DND-41 (cell line): ENCODE data around the gene VPS4A.

Source experiments
- CTCF ChIP-seq: IDR thresholded peaks from 2 replicates; pipeline ENCODE4 v1.5.1; 2012; ENCODE audit warnings: borderline replicate concordance, low read length, moderate library complexity, mild to moderate bottlenecking; ENCODE audit not compliant: poor library complexity, severe bottlenecking; ENCODE audit errors: extremely low read depth
- EZH2 ChIP-seq: IDR thresholded peaks from 3 replicates; pipeline ENCODE4 v1.6.1; 2012; ENCODE audit warnings: borderline replicate concordance, low read depth, mild to moderate bottlenecking, moderate library complexity, low read length, inconsistent platforms; ENCODE audit not compliant: severe bottlenecking

- TF ChIP-seq CTCF: no peak
- no peak for TF ChIP-seq EZH2
Measured at GRCh38 chr16:69313469-69313868, 2.3 kb downstream of the VPS4A start.
